Measurements from ENCODE around the gene DENND2D.

Gene DENND2D

DNA sequence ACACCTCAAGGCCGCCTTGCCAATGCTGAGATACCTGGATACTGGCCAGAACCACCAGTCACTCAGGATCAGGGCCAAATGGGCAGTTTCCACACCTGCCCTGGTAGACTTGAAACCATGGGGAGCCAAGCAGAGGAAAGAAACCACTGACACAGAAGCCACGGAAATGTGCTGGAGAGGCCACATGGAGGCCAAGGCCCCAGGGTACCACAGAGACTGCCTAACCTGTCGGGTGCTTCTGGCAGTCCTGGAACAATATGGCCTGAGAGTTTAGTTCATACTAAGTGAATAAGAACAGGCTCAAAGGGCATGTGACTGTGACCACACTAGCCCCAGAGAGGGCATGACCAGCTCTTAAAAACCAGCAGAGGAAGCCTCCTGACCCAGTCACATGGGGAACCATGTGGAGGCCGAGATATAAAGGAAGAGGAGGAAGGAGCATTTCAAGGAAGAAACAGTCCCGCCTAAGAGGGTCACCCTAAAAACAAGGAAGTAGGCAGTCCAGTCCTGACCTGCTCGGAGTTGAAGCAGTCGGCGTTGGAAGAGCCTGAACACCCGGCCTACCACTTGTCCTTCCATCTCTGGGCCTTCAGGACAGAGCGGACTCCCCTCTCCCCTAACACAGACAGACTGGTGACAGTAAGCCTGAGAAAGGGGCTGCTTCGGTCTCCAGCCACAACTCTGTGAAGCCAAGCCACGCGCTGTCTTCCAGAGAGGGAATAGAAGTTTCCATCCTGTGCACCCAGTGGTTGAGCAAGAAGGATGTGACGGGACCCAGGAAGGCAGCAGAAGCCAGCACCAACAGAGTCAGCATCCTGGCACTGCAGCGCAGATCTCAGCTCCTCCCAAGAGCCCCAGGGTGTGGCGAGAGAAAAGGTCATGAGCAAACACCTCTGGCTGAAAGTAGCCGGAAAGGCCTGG is at the start of gene DENND2D:
DENND2D (minus strand) TSS at position 766 of the 921 bp plus-strand sequence; CDS start at position 579, 187 bp downstream.
- DNase-seq (ENCODE audit: low read depth in 2 of 2): peak; percentile 45 to 56

DNA sequence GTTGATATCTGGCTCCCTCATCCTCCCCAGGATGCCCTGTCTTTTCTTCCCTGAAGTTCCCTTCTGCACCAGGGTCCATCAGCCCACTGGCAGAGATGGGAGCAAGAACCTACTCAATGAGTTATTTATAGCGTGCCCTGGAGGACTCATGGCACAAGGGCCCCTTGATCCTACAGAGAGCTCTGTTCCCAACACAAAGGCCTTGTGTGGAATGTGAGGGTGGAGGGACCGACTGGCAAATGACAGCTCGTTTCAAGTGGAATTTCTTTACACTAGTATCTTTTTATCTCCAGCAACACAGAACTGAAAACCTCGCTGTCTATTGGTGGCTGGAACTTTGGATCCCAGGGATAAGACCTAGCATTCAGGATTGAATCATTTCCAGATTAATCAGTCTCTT is 49.5 kb upstream of the DENND2D start:
- DNase-seq (ENCODE audit: low read depth in 2 of 2): no peak

GRCh38 chr1:111247125-111247838 is 46.8 kb upstream of the DENND2D start:
- no peak for DNase-seq (ENCODE audit: low read depth in 2 of 2)

DNA sequence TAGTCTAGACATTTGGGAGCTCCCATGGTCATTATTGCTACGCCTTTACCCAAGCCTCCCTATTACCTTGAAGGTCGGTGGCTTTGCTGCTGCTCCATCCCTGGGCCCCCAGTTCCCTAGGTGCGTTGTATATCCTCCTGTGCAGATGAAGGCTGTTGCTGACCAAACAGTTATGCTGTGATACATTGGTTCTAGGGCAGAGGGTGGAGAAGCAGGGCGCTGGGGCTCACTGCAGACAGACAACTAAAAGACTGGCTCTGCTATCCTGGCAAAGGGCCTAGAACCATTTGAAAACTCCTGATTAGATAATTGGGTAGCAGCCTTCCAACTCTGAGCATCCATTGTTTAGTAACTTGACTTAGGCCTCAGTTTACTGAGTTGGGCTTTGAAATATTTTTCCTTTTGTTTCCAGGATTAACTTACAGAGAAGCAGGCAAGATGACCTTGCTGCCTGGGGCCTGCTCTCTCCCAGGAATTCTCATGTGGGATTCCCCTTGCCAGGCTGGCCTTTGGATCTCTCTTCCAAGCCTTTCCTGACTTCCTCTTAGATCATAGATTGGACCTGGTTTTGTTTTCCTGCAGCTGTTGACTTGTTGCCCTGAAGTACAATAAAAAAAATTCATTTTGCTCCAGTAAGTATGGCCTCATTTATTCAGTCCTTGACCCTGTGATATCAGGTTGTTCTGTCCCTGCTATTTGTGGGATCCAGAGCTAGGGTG is 42.5 kb upstream of the DENND2D start:
- no peak for DNase-seq (ENCODE audit: low read depth in 2 of 2)

DNA sequence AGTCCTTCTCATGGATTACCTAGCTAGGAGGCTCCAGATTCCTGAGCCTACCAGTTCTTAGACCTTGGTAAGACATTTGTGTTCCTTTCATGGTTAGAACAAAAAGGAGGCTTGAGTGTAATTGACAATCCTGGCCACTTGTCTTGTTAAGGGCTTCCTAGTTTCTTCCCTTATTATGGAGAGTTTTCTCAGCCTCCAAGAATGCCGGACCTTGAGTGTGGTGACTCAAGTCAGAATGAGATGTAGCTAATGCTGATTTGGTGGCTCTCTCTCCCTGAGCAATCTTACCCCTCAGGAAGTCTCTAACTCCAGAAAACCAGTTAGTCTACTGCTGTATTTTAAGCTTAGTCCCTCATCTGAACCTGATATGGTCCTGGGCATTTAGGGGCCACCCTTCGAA is 41.4 kb upstream of the DENND2D start:
- no peak for DNase-seq (ENCODE audit: low read depth in 2 of 2)

DNA sequence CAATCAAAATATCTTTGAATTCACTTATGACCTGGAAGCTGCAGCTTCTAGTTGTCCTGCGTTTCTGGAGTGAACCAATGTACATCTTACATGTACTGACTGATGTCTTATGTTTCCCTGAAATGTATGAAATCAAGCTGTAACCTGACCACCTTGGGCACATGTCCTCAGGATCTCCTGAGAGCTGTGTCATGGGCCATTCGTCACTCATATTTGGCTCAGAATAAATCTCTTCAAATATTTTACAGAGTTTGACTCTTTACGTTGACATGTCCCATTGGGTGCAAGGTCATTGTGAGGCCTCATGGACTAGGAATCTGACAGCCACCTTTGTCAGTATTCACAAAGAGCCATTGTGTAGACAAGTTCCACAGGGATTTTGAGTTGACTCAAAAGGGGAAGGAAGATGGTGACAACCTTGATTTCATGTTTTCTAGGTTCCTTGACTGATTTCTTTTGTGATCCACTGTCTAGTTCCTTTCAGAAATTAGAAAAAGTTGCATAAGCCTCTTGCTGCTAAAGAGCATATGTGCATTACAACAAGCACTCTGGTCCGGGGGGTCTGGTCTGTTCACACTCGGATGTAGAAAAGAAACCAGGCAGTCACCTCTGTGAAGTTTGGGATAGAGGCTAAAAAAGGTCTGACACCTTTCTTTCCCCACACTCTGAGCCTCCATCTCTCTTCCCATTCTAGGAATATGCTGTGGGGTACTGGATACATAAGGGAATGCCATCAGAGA is 37.8 kb upstream of the DENND2D start:
- no peak for DNase-seq (ENCODE audit: low read depth in 2 of 2)

GRCh38 chr1:111236806-111237205 is 36.4 kb upstream of the DENND2D start:
- DNase-seq (ENCODE audit: low read depth in 2 of 2): no peak

GRCh38 chr1:111236379-111236778 is 35.9 kb upstream of the DENND2D start:
- DNase-seq (ENCODE audit: low read depth in 2 of 2): no peak

DNA sequence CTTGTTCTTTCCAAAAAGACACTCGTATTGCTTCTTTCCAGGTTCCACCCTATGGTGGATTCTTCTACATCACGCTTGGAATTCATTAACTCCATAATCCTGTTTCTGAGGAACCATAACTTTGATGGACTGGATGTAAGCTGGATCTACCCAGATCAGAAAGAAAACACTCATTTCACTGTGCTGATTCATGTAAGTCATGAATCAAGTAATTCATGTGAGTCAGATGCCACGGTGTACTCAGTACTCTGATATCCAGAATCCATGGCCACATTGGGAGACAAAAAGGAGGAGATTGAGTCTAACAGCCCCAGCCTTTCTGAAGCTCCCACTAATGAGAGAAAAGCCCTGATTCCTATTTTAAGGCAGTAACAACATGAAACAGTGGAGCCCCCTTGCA is 34.4 kb upstream of the DENND2D start:
- no peak for DNase-seq (ENCODE audit: low read depth in 2 of 2)

DNA sequence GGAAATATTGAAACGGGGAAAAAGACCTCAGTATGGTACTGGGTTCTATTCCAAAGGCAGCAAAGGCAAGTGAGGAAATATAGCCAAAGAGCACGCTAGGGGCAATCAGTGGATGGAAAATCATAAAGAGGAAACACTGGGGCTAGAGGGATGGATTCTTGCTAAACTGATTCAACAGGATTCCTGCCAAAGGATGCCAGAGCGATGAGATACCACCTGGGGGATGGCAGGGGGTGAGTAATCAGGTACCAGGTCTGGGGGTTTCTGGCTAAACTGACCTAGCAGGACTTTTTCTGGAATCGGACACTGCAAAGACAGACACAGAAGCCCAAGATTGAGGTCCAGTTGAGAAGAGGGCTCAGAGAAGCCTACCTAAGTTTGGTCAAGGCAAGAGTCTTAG is 33.8 kb upstream of the DENND2D start:
- DNase-seq (ENCODE audit: low read depth in 2 of 2): no peak

DNA sequence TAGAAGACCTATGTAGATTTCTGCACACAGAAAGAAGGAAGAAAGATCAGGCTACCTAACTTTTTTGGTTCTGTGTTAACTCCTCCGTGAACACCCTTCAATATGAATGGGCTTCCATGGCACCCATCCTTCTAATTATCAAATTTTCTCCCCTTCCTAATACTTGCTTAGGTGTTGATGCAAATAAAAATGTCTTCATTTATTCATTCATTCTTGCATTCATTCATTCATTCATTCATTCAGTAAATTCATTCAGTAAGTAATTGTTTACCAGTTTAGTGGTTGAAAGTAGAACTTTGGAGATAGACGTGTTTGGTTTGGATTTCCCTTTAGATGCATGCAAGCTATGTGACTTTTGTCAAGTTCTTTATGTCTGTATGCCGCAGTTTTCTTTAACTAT is 31.7 kb upstream of the DENND2D start:
- no peak for DNase-seq (ENCODE audit: low read depth in 2 of 2)

DNA sequence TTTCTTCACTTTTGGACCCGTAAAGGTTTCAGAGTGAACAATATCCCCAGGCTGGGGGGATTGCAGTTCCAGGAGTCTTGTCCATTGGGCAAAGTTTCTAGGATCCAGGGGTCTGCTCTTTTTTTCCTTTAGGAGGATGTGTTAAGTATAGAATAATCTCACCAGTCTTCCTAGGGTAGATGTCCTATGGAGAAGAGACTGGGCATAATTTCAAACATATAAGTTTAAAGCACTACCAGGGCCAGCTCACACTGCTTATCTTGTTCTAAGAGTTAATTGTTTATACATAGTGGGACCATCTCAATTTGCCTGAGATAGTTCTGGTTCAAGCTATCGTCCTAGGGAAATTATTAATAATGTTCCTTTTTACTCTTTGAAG is 28.3 kb upstream of the DENND2D start:
- DNase-seq (ENCODE audit: low read depth in 2 of 2): no peak

DNA sequence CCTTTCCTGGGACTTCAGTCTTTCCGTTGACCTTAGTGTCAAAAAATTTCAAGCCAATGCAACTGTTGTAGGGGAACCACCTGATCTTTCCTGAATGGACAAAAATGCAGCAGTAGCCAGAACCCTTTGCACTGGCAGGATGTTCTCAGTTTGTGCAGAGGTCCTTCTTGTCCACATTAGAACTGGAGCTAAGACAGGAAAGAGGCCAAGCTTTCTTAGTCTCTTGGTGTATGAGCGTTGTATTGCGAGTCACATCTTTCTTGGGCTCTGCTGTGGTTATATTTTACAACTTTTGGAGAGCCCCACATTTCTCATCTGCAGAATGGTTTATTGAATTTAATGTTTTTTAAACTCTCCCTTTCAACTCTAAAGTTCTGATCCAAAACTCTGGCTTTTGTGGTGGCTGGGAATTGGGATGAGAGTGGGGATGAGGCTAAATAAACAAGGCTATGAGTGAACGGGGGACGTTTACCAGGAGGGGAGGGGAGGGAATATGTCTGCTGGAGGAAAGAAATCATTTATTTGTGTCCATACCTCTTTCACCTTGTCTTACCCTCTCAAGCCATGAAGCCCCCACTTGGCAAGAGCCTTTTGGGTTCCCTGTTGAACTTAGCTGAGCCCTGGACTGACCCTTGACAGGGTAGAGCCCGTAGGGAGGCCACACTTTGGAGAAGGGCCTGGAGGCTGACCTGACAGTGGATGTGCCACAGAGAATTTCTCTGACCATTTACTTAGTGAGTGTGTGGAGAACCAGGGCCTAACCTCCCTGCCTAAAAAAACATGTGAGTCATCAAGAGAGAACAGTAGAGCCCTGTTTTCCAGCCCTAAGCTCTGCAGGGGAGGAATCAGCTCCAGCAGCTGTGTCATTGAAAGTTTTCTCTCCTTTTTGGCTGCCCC is 27.7 kb upstream of the DENND2D start:
- no peak for DNase-seq (ENCODE audit: low read depth in 2 of 2)

- DNase-seq (ENCODE audit: low read depth in 2 of 2): no peak
Measured at GRCh38 chr1:111227434-111227833, 27.0 kb upstream of the DENND2D start, which contains the start of gene CHI3L2. CHI3L2 (plus strand) TSS chr1:111227713; CDS start chr1:111227730, 17 bp downstream.

DNA sequence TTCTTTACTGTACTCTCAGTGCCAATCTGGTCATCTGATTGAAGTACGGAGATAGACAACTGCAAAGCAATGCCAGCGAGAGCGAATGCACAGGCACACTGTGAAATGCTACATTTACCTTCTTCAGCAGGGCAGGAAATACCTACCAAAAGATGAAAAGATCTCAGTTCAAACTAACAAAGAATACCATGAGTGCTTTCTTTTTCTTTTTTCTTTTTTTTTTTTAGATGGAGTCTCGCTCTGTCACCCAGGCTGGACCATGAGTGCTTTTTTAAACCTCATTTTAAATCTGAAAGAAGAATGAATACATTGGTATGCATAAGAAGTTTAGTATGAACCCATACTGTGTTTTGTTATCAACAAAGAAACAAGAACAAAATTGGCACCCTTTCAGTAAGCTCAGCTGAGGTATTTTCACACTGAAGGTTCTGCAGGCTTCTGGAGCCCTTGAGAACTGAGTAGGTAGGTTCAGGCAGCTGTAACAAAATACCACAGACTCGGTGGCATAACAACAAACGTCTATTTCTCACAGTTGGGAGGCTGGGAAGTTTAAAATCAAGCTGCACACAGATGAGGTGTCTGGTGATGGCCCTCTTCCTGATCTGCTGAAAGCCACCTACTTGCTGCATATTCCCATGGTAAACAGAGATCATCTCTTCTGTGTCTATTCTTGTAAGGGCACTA is 25.4 kb upstream of the DENND2D start:
- DNase-seq (ENCODE audit: low read depth in 2 of 2): no peak

DNA sequence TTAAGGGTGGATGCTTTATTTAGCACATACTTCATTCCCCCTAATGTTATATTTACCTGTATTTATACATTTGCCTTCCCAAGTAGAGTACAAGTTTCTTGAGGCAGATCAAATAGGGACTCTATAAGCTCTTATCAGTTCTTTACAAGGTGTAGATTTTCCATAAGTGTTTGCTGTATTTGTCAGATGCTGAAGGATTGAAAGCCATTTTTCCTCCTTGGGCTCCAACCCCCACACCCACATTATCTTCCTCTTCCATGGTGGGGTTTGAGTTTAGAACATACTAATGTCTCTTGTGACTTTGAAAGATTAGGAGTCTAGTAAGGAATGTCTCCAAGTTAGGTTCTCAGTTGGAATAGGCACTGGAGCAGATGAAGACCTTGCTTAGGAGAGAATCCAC is 24.6 kb upstream of the DENND2D start:
- no peak for DNase-seq (ENCODE audit: low read depth in 2 of 2)

DNA sequence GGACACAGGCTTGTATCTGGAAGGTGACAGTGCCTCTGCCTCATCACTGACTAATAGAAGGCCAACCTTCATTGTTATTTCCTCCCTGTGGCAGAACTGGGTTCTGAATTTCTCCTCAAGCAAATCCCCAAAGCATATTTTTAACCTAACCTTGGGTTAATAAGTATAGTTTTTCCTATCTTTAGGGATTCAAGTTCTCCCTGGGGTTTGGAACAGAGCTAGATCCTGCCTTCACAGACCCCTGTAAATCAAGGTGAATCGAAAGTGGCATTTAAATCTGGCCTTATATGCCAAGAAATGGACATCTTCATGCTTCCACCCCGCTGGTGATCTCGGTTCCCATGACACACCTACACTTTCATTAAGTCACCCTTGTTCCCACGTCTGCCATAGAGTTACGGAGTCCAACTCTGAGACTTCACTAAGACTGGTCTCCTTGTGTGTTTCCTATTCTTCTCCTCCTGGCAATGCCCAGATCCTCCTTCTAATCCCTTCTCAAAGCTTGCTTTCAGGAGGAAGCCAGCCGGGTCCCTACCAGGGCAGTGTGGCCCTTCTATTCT is 22.8 kb upstream of the DENND2D start:
- no peak for DNase-seq (ENCODE audit: low read depth in 2 of 2)

GRCh38 chr1:111222308-111223125 is 22.1 kb upstream of the DENND2D start:
- DNase-seq (ENCODE audit: low read depth in 2 of 2): peak; percentile 57 to 59
